Mucosa of descending colon (tissue), 3 donors: ENCODE data around the gene MRPL34. TPM values are rescaled to one million over a fixed set of nuclear protein-coding genes. Genes with fewer than 3 reads are reported as not detected.

ENCODE experiments used
- ATAC-seq: fragments of 200-7000 bp; cut with Tn5 transposase; one replicate; pipeline ENCODE4 v1.9.1; 2020; ENCODE audit warnings: mild to moderate bottlenecking, moderate library complexity
- DNase-seq, 3 donors: peaks; one replicate each; pipeline ENCODE4 v3.0.0-alpha.2; 2020
- H3K36me3 ChIP-seq: fragments of 200-600 bp; one replicate; pipeline ENCODE4 v1.8.0; 2021; ENCODE audit warnings: low read depth, mild to moderate bottlenecking
- H3K4me1 ChIP-seq: fragments of 200-600 bp; one replicate; pipeline ENCODE4 v1.8.0; 2021; ENCODE audit warnings: low read depth, mild to moderate bottlenecking
- H3K4me3 ChIP-seq: fragments of 200-600 bp; one replicate; pipeline ENCODE4 v1.8.0; 2021; ENCODE audit warnings: mild to moderate bottlenecking
- H3K9me3 ChIP-seq: fragments of 200-600 bp; one replicate; pipeline ENCODE4 v1.8.0; 2021; ENCODE audit warnings: mild to moderate bottlenecking
- intact Hi-C, 2 donors: fragments of 100-400 bp; cut with DNase I in 1 of 2; cut with micrococcal nuclease in 1 of 2; formaldehyde crosslinking; loops; one replicate each; pipeline versions ENCODE4 v1.11.0 to v1.11.1; 2022; cut with DNase I, micrococcal nuclease
- total RNA-seq, 3 donors: library from RNA; stranded (reverse); fragmentation: NEBNext Ultra II Directional in 2 of 3; extraction: Animal tissue kit (Norgen Biotek cat#: 25700) in 2 of 3; gene quantifications; one replicate each; pipeline versions ENCODE4 v1.2.1 to v1.2.4, GENCODE V29; 2021 to 2023
- TF ChIP-seq, protein P1 (sequence below): fragments of 200-600 bp; IDR thresholded peaks from one replicate; pipeline ENCODE4 v1.8.0; 2022; ENCODE audit warnings: antibody characterized with exemption, mild to moderate bottlenecking
- donor health status: DM: no; HTN: no; CAD: no; lungs with moderate emphysema.
- donor health status: DM: no; HTN: no; CAD: no.
- donor health status: DM: no; HTN: yes; CAD: no.

MRPL34 gene
- total RNA-seq, 3 donors from 2014 or later: 124 to 148 (median 145) TPM

DNA sequence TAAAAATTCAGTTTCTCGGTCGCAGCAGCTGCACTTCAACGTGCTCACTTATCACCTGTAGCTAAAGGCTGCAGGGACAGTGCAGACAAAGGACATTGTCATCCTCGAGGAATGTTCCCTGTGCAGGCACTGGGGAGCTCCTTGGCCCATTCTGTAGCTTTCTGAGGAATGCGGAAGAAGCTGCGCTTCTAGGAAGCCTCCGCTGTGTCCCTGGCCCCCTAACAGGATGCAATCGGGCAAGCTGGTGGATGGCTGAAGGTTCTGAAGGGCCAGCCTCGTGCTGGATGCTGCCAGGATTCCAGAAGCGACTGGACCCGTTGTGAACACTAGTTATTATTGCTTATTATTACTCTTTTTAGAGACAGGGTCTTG is 20.9 kb downstream of the MRPL34 start:
- intact Hi-C loops: no loop called here
- Histone ChIP-seq H3K4me3 (no peak overlapping the region), H3K36me3 (no peaks in the 10 kb centered on the region), H3K4me1 (peaks cover 16% of the 10 kb centered on the region), H3K9me3 (no peaks in the 10 kb centered on the region)
- TF ChIP-seq, protein P1, sequence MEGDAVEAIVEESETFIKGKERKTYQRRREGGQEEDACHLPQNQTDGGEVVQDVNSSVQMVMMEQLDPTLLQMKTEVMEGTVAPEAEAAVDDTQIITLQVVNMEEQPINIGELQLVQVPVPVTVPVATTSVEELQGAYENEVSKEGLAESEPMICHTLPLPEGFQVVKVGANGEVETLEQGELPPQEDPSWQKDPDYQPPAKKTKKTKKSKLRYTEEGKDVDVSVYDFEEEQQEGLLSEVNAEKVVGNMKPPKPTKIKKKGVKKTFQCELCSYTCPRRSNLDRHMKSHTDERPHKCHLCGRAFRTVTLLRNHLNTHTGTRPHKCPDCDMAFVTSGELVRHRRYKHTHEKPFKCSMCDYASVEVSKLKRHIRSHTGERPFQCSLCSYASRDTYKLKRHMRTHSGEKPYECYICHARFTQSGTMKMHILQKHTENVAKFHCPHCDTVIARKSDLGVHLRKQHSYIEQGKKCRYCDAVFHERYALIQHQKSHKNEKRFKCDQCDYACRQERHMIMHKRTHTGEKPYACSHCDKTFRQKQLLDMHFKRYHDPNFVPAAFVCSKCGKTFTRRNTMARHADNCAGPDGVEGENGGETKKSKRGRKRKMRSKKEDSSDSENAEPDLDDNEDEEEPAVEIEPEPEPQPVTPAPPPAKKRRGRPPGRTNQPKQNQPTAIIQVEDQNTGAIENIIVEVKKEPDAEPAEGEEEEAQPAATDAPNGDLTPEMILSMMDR: no peak
- ATAC-seq (no peak), DNase-seq (no peak)

DNA sequence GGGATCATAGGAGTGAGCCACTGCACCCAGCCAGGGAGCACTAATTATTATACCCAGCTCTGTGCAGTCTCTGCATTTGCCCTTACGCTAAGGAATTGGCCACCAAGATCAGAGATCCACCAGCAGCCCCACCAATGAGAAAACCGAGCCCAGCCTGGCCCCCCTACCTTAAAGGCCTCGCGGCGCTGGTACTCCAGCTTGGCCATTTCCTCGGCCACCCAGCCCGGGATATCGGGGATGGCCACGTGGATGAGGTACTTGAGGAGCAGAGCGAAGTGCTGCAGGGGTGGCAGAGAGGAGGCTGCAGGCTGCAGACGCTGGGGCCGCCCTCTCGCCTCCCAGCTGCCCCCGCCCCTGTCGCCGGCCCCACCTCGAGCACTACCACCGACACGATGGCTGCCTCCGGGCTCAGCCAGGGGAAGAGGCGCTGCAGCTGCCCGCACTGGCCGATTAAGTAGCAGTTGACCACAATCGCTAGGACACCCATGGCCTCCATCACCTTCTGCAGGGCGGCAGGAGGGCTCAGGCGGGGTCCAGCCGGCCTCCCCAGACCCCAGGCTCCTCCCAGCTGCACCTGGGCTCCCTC is 21.5 kb downstream of the MRPL34 start:
- H3K4me3 ChIP-seq: no peak overlapping the region
- H3K9me3 ChIP-seq: no peaks in the 10 kb centered on the region
- peak in 1 of 3 donors; percentile 54 for DNase-seq
- peaks cover 16% of the 10 kb centered on the region for H3K4me1 ChIP-seq
- intact Hi-C loops: no loop called here
- H3K36me3 ChIP-seq: no peaks in the 10 kb centered on the region
- ATAC-seq: no peak
- TF ChIP-seq, protein P1: no peak

DNA sequence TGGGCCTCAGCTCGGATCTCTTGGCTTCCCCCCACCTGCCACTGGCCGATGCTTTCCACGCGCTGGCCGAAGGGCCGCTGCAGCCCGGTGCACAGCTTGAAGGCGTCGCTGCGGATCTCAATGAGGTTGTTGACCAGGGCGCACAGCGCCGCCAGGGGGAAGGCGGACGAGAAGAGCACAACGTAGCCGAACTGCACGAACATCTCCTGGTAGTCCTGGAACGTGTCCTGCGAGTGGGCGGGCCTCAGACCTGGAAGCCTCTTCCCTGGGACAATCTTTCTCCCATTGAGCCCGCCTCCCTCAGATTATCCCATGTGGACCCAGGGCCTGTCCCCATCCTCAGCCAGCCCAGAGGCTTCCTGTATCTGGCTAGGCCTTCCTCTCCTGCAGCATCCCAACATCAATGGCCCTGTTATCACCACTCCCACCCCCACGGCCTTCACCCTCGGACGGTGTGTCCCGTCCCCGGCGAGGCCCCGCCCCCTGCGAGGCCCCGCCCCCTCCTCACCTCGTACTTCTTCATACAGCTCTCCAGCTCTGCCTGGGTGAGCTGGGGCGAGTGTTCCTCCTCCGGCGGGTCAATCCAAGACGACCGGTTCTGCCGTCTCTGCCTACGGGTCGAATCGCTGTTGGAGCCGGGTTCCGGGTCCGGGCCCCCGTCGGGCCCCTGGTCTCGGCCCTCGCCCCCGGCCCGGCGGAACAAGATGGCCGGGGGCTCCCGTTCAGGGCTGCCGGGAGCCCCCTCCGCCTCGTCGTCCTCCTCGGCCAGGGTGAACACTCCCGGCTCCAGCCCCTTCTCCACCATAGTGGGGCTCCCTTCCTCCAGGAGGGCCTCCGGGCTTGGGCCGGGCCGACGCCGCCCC is 22.2 kb downstream of the MRPL34 start:
- Histone ChIP-seq H3K36me3 (no peaks in the 10 kb centered on the region), H3K4me1 (peaks cover 16% of the 10 kb centered on the region), H3K4me3 (peak overlapping the region; percentile 17), H3K9me3 (no peaks in the 10 kb centered on the region)
- intact Hi-C loops: no loop called here
- TF ChIP-seq, protein P1: peak; percentile 44
- ATAC-seq (peak; percentile 88), DNase-seq (peak; percentile 90 to 93 (median 91))

DNA sequence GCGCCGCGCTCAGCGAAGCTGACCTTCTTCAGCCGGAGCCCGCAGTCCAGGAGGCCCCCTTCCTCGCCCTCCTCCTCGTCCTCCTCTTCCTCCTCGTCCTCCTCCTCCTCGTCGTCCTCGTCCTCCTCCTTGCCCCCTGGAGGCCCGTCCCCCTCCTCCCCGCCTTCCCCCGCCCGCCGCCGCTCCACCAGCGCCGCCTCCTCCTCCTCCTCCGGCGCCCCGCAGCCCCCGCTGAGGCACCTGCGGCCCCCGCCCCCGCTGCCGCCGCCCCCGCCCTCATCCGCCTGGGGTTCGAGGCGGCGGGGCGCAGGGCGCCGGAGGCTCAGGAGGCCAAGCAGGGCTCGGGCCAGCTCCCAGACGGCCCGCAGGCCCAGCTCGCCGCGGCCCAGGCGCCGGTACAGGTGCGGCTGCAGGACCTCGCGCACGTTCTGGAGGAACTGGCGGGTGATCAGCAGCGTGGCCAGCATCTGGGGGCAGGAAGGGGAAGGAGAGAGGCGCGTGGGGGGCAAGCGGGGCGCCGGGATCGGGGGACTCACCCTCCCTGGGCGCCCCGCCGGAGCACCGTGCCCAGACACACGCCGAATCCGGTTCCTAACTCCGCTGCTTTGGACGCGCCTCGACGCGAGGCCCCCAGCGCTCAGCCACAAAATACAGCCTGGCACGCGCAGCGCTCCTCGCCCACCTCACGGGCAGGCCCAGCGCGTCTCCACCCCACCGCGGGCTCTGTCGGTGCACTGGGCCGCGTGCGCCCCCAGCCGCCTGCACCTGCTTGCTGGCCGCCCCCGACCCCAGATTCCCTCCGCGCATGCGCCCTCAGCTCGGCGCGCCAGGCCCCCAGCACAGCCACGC is 23.1 kb downstream of the MRPL34 start:
- Histone ChIP-seq H3K9me3 (no peaks in the 10 kb centered on the region), H3K4me3 (peak overlapping the region; percentile 17), H3K36me3 (no peaks in the 10 kb centered on the region), H3K4me1 (peaks cover 17% of the 10 kb centered on the region)
- intact Hi-C loops: no loop called here
- TF ChIP-seq, protein P1: no peak
- DNase-seq (peak in 2 of 3 donors; percentile 59 to 60), ATAC-seq (peak; percentile 21)

DNA sequence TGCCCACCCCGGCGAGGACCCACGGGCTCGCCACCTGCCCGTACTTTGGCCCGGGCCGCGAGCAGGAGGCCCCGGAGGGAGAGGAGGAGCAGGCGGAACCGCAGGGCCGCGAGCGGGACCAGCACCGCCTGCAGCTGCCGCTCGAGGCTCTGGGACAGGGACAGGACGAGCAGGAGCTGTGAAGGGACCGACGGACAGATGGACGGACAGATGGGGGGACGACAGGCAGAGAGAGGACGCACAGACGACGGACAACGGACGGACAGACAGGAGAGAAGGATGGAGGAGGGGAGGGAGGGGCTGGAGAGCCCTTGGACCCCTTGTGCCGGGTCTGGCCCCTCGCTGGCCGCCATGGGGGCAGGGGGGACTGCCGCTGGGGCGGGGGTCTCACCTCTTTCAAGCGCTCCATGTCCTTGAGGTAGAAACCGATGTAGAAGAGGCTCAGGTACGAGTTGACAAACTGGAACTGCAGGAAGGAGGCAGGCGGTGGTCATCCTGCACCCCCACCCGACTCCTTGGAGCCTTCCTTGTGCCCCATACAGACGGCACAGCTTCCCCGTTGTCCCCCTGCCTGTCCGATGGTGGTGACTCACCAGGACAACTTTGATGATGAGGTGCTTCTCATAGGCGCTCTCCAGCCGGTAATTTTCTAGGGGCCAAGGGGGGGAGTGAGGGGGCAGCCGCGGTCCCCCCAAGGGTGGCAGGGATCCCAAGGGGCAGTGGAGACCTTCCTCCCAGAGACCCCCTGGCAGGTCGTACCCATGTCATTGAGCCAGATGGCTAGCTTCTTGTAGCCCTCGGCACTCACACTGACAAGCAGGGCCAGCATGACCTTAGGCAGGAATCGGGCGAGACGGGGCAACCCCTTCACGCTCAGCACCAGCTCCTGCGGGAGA is 23.9 kb downstream of the MRPL34 start:
- H3K36me3 ChIP-seq: no peaks in the 10 kb centered on the region
- H3K4me1 ChIP-seq: peaks cover 22% of the 10 kb centered on the region
- no peak for ATAC-seq
- TF ChIP-seq, protein P1: no peak
- peak in 1 of 3 donors; percentile 53 for DNase-seq
- intact Hi-C loops: no loop called here
- H3K9me3 ChIP-seq: no peaks in the 10 kb centered on the region
- no peak overlapping the region for H3K4me3 ChIP-seq
